H9 (cell line): Measurements from ENCODE around the gene SLC38A9. TPM values are rescaled to one million over a fixed set of nuclear protein-coding genes. Genes with fewer than 3 reads are reported as not detected.

Experiments used
- DNase-seq: peaks from one replicate; pipeline ENCODE4 v3.0.0-alpha.2; 2017
- H2AFZ ChIP-seq: one replicate; pipeline ENCODE4 v1.6.1; 2013; ENCODE audit warnings: mild to moderate bottlenecking, low read length, control low read depth, moderate library complexity
- H2AK5ac ChIP-seq: 2 replicates; pipeline ENCODE4 v1.6.1; 2013; ENCODE audit warnings: low read length, control low read depth, mixed read lengths; ENCODE audit not compliant: insufficient read length
- H2BK120ac ChIP-seq: one replicate; pipeline ENCODE4 v1.6.1; 2013; ENCODE audit warnings: low read depth, mild to moderate bottlenecking, low read length, control low read depth, inconsistent platforms; ENCODE audit not compliant: poor library complexity, severe bottlenecking
- H2BK12ac ChIP-seq: 2 replicates; pipeline ENCODE4 v1.6.1; 2013; ENCODE audit warnings: low read length, control low read depth, mixed read lengths, low read depth; ENCODE audit not compliant: insufficient read length
- H2BK15ac ChIP-seq: 2 replicates; pipeline ENCODE4 v1.6.1; 2013; ENCODE audit warnings: low read depth, low read length, control low read depth
- H2BK20ac ChIP-seq: one replicate; pipeline ENCODE4 v1.6.1; 2013; ENCODE audit warnings: low read depth, mild to moderate bottlenecking, low read length, control low read depth, inconsistent platforms; ENCODE audit not compliant: poor library complexity, severe bottlenecking
- H2BK5ac ChIP-seq: 2 replicates; pipeline ENCODE4 v1.6.1; 2013; ENCODE audit warnings: low read length, control low read depth, mixed read lengths; ENCODE audit not compliant: insufficient read length
- H3K14ac ChIP-seq: 2 replicates; pipeline ENCODE4 v1.6.1; 2013; ENCODE audit warnings: low read length, control low read depth; ENCODE audit not compliant: insufficient read depth
- H3K18ac ChIP-seq: 2 replicates; pipeline ENCODE4 v1.6.1; 2013; ENCODE audit warnings: low read depth, mild to moderate bottlenecking, mixed read lengths, low read length, control low read depth; ENCODE audit not compliant: insufficient read length
- H3K23ac ChIP-seq: 2 replicates; pipeline ENCODE4 v1.6.1; 2013; ENCODE audit warnings: low read length, control low read depth, mixed read lengths, low read depth; ENCODE audit not compliant: insufficient read length
- H3K23me2 ChIP-seq: 2 replicates; pipeline ENCODE4 v1.6.1; 2013; ENCODE audit warnings: low read depth, mild to moderate bottlenecking, mixed read lengths, low read length, control low read depth; ENCODE audit not compliant: insufficient read length, poor library complexity, severe bottlenecking
- H3K27ac ChIP-seq: 2 replicates; pipeline ENCODE4 v1.5.1; 2013; ENCODE audit warnings: low read length, control low read depth, mixed read lengths, low read depth; ENCODE audit not compliant: insufficient read length
- H3K27me3 ChIP-seq: 2 replicates; pipeline ENCODE4 v1.6.1; 2013; ENCODE audit warnings: low read length, control low read depth, inconsistent platforms; ENCODE audit not compliant: insufficient read depth
- H3K4ac ChIP-seq: 2 replicates; pipeline ENCODE4 v1.6.1; 2013; ENCODE audit warnings: low read depth, mild to moderate bottlenecking, control low read depth, inconsistent platforms, low read length, moderate library complexity
- H3K4me1 ChIP-seq: 2 replicates; pipeline ENCODE4 v1.6.1; 2013; ENCODE audit warnings: low read length, control low read depth, inconsistent platforms; ENCODE audit not compliant: insufficient read depth
- H3K4me2 ChIP-seq: 2 replicates; pipeline ENCODE4 v1.6.1; 2013; ENCODE audit warnings: low read length, control low read depth, mixed read lengths; ENCODE audit not compliant: insufficient read length, insufficient read depth
- H3K56ac ChIP-seq: 2 replicates; pipeline ENCODE4 v1.6.1; 2013; ENCODE audit warnings: low read depth, mild to moderate bottlenecking, mixed read lengths, low read length, control low read depth; ENCODE audit not compliant: insufficient read length
- H3K79me1 ChIP-seq: 2 replicates; pipeline ENCODE4 v1.6.1; 2013; ENCODE audit warnings: low read depth, mild to moderate bottlenecking, moderate library complexity, low read length, control low read depth, inconsistent platforms; ENCODE audit not compliant: insufficient read depth, poor library complexity, severe bottlenecking
- H3K79me2 ChIP-seq: 2 replicates; pipeline ENCODE4 v1.6.1; 2013; ENCODE audit warnings: low read length, control low read depth, inconsistent platforms; ENCODE audit not compliant: insufficient read depth
- H3K9ac ChIP-seq: 2 replicates; pipeline ENCODE4 v1.6.1; 2013; ENCODE audit warnings: low read length, control low read depth, mixed read lengths; ENCODE audit not compliant: insufficient read length; ENCODE audit errors: extremely low read depth
- H3K9me3 ChIP-seq: one replicate; pipeline ENCODE4 v1.6.1; 2013; ENCODE audit warnings: low read depth, low read length, inconsistent platforms; ENCODE audit not compliant: control insufficient read depth
- H3T11ph ChIP-seq: one replicate; pipeline ENCODE4 v1.6.1; 2013; ENCODE audit warnings: mild to moderate bottlenecking, low read length, control low read depth, inconsistent platforms
- H4K20me1 ChIP-seq: one replicate; pipeline ENCODE4 v1.6.1; 2013; ENCODE audit not compliant: control insufficient read depth, insufficient read length, insufficient read depth
- H4K5ac ChIP-seq: 2 replicates; pipeline ENCODE4 v1.6.1; 2013; ENCODE audit warnings: low read depth, mild to moderate bottlenecking, mixed read lengths, low read length, control low read depth; ENCODE audit not compliant: insufficient read length
- H4K8ac ChIP-seq: replicated peaks from 2 replicates; pipeline ENCODE4 v1.6.1; 2013; ENCODE audit warnings: low read length, control low read depth, mixed read lengths, low read depth; ENCODE audit not compliant: insufficient read length
- H4K91ac ChIP-seq: 2 replicates; pipeline ENCODE4 v1.6.1; 2013; ENCODE audit warnings: low read depth, mild to moderate bottlenecking, moderate library complexity, mixed read lengths, low read length, control low read depth; ENCODE audit not compliant: insufficient read length
- H3K27ac Mint-ChIP-seq, 3 experiments: 2 replicates in 2 of 3; 3 replicates in 1 of 3; pipeline ENCODE4 v1.8.0; 2020 to 2021; ENCODE audit warnings: mixed read lengths in 3 of 3, mild to moderate bottlenecking in 1 of 3, moderate library complexity in 1 of 3
- H3K27me3 Mint-ChIP-seq: 2 replicates; pipeline ENCODE4 v1.8.0; 2021; ENCODE audit warnings: low read depth, mild to moderate bottlenecking, moderate library complexity, mixed read lengths
- H3K36me3 Mint-ChIP-seq, 3 experiments: 2 replicates in 2 of 3; 3 replicates in 1 of 3; pipeline ENCODE4 v1.8.0; 2020 to 2021; ENCODE audit warnings: low read depth in 3 of 3, mixed read lengths in 3 of 3; ENCODE audit not compliant: insufficient read depth in 1 of 3
- H3K4me1 Mint-ChIP-seq, 2 experiments: 2 replicates each; pipeline ENCODE4 v1.8.0; 2020; ENCODE audit warnings: mixed read lengths in 2 of 2
- H3K4me3 Mint-ChIP-seq, 2 experiments: 2 replicates in 1 of 2; 3 replicates in 1 of 2; pipeline ENCODE4 v1.8.0; 2020 to 2021; ENCODE audit warnings: mild to moderate bottlenecking in 2 of 2, mixed read lengths in 2 of 2, moderate library complexity in 1 of 2
- H3K9me3 Mint-ChIP-seq, 2 experiments: 2 replicates in 1 of 2; 3 replicates in 1 of 2; pipeline ENCODE4 v1.8.0; 2020; ENCODE audit warnings: mild to moderate bottlenecking in 2 of 2, mixed read lengths in 2 of 2, moderate library complexity in 1 of 2
- WGBS: extraction: QIAGEN DNeasy Blood & Tissue Kit; methylation state at CpG from one replicate; pipeline ENCODE4 v1.1.7; 2013; ENCODE audit warnings: missing lambda C conversion rate, low lambda C conversion rate, mixed read lengths; ENCODE audit not compliant: insufficient read length; ENCODE audit errors: extremely low coverage; 5-methylcytosine and 5-hydroxymethylcytosine counted together
- total RNA-seq: library from RNA; stranded (reverse); gene quantifications from 2 replicates; pipeline ENCODE4 v1.2.1, GENCODE V29; 2021
- TF ChIP-seq, protein P1 (sequence below): fragments of 200-600 bp; sonication (generic); conservative IDR thresholded peaks from 3 replicates; pipeline ENCODE4 v1.8.0; 2021; ENCODE audit warnings: antibody characterized with exemption, mild to moderate bottlenecking

SLC38A9 gene
- total RNA-seq, 1 experiment from 2014 or later, result 48.5 TPM

DNA sequence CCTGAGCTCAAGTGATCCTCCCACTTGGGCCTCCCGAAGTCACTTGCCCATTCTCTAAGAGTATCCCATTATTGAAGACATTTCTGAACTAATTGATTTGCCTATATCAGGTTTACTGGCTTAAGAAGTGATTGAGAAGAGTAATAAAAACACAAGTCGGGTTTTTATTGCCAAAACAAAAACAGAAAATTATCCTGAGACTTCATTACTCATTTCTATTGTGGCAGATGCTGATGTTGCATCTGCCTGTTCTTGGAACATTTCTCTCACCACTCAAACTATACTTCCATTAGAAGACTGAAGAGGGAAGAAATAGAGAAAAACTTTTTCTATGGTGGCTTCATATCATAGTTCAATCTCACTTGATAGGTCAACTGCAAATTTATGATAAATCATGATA lies 135.5 kb downstream of the SLC38A9 start:
- H2BK20ac ChIP-seq, result no peak overlapping the region
- H3K14ac ChIP-seq, result no peak overlapping the region
- H3K27me3 Mint-ChIP-seq, result no peaks in the 10 kb centered on the region
- H2BK12ac ChIP-seq, result no peak overlapping the region
- TF ChIP-seq, protein P1, sequence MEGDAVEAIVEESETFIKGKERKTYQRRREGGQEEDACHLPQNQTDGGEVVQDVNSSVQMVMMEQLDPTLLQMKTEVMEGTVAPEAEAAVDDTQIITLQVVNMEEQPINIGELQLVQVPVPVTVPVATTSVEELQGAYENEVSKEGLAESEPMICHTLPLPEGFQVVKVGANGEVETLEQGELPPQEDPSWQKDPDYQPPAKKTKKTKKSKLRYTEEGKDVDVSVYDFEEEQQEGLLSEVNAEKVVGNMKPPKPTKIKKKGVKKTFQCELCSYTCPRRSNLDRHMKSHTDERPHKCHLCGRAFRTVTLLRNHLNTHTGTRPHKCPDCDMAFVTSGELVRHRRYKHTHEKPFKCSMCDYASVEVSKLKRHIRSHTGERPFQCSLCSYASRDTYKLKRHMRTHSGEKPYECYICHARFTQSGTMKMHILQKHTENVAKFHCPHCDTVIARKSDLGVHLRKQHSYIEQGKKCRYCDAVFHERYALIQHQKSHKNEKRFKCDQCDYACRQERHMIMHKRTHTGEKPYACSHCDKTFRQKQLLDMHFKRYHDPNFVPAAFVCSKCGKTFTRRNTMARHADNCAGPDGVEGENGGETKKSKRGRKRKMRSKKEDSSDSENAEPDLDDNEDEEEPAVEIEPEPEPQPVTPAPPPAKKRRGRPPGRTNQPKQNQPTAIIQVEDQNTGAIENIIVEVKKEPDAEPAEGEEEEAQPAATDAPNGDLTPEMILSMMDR, result no peak
- H3K27me3 ChIP-seq, result no peaks in the 10 kb centered on the region
- H3K23me2 ChIP-seq, result no peaks in the 10 kb centered on the region
- no peak overlapping the region for H3K4ac ChIP-seq
- H3K9ac ChIP-seq, result no peak overlapping the region
- H4K20me1 ChIP-seq, result no peaks in the 10 kb centered on the region
- no peak overlapping the region for H4K91ac ChIP-seq
- no peak overlapping the region for H3K18ac ChIP-seq
- no peaks in the 10 kb centered on the region for H3K9me3 ChIP-seq
- H3K56ac ChIP-seq, result no peak overlapping the region
- H3K9me3 Mint-ChIP-seq, result no peaks in the 10 kb centered on the region; a peak in 1 of 5 replicates
- no peak overlapping the region for H2BK15ac ChIP-seq
- no peak overlapping the region for H2AFZ ChIP-seq
- H4K5ac ChIP-seq, result no peak overlapping the region
- no peak overlapping the region for H3T11ph ChIP-seq
- H3K23ac ChIP-seq, result no peak overlapping the region
- H3K4me3 Mint-ChIP-seq, result no peak overlapping the region
- no peaks in the 10 kb centered on the region for H3K79me2 ChIP-seq
- no CpG with 5 or more reads among the region's 2 CpGs for WGBS
- H3K79me1 ChIP-seq, result no peaks in the 10 kb centered on the region
- no peak for DNase-seq
- no peak overlapping the region for H4K8ac ChIP-seq
- no peak overlapping the region for H2BK120ac ChIP-seq
- H3K4me1 Mint-ChIP-seq, result peaks cover 35 to 39% of the 10 kb centered on the region in 2 experiments
- H3K4me1 ChIP-seq, result no peaks in the 10 kb centered on the region
- H3K36me3 Mint-ChIP-seq, result no peaks in the 10 kb centered on the region
- H3K27ac ChIP-seq, result no peak overlapping the region
- no peak overlapping the region for H2AK5ac ChIP-seq
- H2BK5ac ChIP-seq, result no peak overlapping the region
- no peak overlapping the region for H3K4me2 ChIP-seq
- peak overlapping the region in 2 of 3 experiments; percentile 46 to 66; a peak in 4 of 7 replicates for H3K27ac Mint-ChIP-seq

Other genes starting within 250 kb of the SLC38A9 start
- 80.7 and 85.9 TPM in 2 replicates for gene PLPP1, start 177.4 kb downstream of the SLC38A9 start, total RNA-seq
- not detected in 2 replicates for gene DDX4, start 25.7 kb upstream of the SLC38A9 start, total RNA-seq
- gene IL31RA, start 139.0 kb upstream of the SLC38A9 start, total RNA-seq, result 0.11 TPM in 1 of 2 replicates, not detected in the other